Measurements from ENCODE around the gene TMIGD2.

GRCh38 chr19:4304538-4305256, 2.5 kb upstream of the TMIGD2 start, which contains the start of gene FSD1:
- no peak for TF ChIP-seq CTCF (IDR thresholded peaks at IDR 0.05; ENCODE audit: low read depth, low read length, poor library complexity, severe bottlenecking)
- TF ChIP-seq EZH2phosphoT487 (IDR thresholded peaks at IDR 0.05; ENCODE audit: borderline replicate concordance, low read length): no peak
